ENCODE data around the gene LRRC1.
A peak's percentile ranks its signal among the peaks of the same experiment; 100 is the strongest.

The LRRC1 gene

DNA sequence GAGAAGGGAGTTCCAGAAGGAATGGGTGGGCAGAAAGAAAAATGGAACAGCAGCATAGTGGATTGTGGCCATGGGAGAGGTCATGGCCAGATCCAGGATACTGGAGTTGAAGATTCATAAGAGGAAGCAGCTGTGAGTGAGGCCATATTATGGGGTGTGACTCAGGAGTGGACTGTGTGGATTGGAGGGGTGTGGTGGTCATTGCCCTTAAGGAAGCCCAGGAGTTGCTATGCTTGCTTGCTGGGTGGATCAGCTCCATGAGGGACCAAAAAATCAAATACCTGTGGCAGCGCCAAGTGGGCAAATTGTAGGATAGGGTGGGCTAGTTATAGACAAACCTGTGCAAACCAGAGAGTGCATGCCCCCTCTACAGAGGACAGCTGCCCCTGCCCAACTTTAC lies 18.3 kb downstream of the LRRC1 start:
- Histone ChIP-seq H3K27ac (ENCODE audit: extremely low read depth, low read depth, low read length) (no peak overlapping the region), H3K36me3 (ENCODE audit: control insufficient read depth in 2 of 2, insufficient read depth in 1 of 2, low read length in 2 of 2) (no peaks in the 10 kb centered on the region), H3K4me1 (ENCODE audit: control insufficient read depth, insufficient read depth, low read length) (peaks cover 26% of the 10 kb centered on the region), H3K4me3 (ENCODE audit: low read depth, low read length) (no peak overlapping the region), H3K9me3 (ENCODE audit: control insufficient read depth, insufficient read depth, low read depth, low read length) (no peaks in the 10 kb centered on the region)
- TF ChIP-seq ZSCAN5A (tag by site-specific recombination; IDR thresholded peaks at IDR 0.05) (no peak), ZNF302 (tag by site-specific recombination; IDR thresholded peaks at IDR 0.05; ENCODE audit: low read depth) (no peak), PRDM10 (tag by site-specific recombination; IDR thresholded peaks at IDR 0.05) (peak; percentile 31; the same call in 1 of the 2 replicates), ZBTB17 (tag by site-specific recombination; IDR thresholded peaks at IDR 0.05) (no peak)
- TF ChIP-seq, protein P1, sequence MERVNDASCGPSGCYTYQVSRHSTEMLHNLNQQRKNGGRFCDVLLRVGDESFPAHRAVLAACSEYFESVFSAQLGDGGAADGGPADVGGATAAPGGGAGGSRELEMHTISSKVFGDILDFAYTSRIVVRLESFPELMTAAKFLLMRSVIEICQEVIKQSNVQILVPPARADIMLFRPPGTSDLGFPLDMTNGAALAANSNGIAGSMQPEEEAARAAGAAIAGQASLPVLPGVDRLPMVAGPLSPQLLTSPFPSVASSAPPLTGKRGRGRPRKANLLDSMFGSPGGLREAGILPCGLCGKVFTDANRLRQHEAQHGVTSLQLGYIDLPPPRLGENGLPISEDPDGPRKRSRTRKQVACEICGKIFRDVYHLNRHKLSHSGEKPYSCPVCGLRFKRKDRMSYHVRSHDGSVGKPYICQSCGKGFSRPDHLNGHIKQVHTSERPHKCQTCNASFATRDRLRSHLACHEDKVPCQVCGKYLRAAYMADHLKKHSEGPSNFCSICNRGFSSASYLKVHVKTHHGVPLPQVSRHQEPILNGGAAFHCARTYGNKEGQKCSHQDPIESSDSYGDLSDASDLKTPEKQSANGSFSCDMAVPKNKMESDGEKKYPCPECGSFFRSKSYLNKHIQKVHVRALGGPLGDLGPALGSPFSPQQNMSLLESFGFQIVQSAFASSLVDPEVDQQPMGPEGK (tag by site-specific recombination; IDR thresholded peaks at IDR 0.05), result no peak
- ChIA-PET CTCF (interaction anchor here (1.0 to 1.2 kb wide), 2 partner anchors 15 to 143 kb away, joined by 3 to 5 read pairs; no protein-coding TSS in a partner anchor), POLR2A (interaction anchor here (0.7 to 1.4 kb wide), 3 partner anchors 18 to 72 kb away, joined by 3 to 8 read pairs (median 4); partner anchors contain the start of gene LRRC1)

DNA sequence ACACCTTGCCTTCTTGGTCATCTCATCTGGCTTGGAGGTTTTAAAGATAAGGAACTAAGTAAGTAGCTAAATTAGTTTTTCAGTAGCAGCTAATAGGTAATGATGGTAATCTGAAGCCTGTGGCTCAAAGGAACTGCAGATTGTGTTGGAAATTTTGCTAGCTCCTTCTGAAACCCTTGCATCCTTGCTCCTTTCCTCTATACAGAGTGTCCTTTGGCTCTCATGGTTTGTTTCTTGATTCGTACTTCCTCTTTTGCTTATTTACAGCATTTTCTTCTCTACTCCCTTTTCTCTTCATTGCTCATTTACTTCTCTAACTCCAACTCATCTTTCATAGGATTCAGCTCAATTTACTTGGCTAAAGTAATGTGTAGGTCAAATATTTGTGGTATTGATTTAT lies 19.0 kb downstream of the LRRC1 start:
- no peak overlapping the region for H3K27ac ChIP-seq (ENCODE audit: extremely low read depth, low read depth, low read length)
- ChIA-PET CTCF (interaction anchor here (0.6 to 1.2 kb wide), 5 partner anchors 14 to 142 kb away, joined by 3 to 5 read pairs (median 3); partner anchors contain the start of gene LRRC1), POLR2A (interaction anchor here (1.3 to 1.4 kb wide), 2 partner anchors 18 to 20 kb away, joined by 4 to 8 read pairs; partner anchors contain the start of gene LRRC1)
- H3K36me3 ChIP-seq (ENCODE audit: control insufficient read depth in 2 of 2, insufficient read depth in 1 of 2, low read length in 2 of 2), result no peaks in the 10 kb centered on the region
- H3K9me3 ChIP-seq (ENCODE audit: control insufficient read depth, insufficient read depth, low read depth, low read length), result no peaks in the 10 kb centered on the region
- TF ChIP-seq, protein P2, sequence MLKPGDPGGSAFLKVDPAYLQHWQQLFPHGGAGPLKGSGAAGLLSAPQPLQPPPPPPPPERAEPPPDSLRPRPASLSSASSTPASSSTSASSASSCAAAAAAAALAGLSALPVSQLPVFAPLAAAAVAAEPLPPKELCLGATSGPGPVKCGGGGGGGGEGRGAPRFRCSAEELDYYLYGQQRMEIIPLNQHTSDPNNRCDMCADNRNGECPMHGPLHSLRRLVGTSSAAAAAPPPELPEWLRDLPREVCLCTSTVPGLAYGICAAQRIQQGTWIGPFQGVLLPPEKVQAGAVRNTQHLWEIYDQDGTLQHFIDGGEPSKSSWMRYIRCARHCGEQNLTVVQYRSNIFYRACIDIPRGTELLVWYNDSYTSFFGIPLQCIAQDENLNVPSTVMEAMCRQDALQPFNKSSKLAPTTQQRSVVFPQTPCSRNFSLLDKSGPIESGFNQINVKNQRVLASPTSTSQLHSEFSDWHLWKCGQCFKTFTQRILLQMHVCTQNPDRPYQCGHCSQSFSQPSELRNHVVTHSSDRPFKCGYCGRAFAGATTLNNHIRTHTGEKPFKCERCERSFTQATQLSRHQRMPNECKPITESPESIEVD (tag by site-specific recombination; IDR thresholded peaks at IDR 0.05), result 0 out of 2 replicates have a peak, but pooled peaks have one; percentile 11
- TF ChIP-seq ZNF664 (tag by site-specific recombination; IDR thresholded peaks at IDR 0.05) (peak; percentile 72; the same call in 1 of the 2 replicates), HOXA7 (CRISPR knock-in tag; IDR thresholded peaks at IDR 0.05; ENCODE audit: borderline replicate concordance) (no peak), ZNF518A (tag by site-specific recombination; conservative IDR thresholded peaks at IDR 0.05; ENCODE audit: low read depth) (no peak)
- TF ChIP-seq, protein P3, sequence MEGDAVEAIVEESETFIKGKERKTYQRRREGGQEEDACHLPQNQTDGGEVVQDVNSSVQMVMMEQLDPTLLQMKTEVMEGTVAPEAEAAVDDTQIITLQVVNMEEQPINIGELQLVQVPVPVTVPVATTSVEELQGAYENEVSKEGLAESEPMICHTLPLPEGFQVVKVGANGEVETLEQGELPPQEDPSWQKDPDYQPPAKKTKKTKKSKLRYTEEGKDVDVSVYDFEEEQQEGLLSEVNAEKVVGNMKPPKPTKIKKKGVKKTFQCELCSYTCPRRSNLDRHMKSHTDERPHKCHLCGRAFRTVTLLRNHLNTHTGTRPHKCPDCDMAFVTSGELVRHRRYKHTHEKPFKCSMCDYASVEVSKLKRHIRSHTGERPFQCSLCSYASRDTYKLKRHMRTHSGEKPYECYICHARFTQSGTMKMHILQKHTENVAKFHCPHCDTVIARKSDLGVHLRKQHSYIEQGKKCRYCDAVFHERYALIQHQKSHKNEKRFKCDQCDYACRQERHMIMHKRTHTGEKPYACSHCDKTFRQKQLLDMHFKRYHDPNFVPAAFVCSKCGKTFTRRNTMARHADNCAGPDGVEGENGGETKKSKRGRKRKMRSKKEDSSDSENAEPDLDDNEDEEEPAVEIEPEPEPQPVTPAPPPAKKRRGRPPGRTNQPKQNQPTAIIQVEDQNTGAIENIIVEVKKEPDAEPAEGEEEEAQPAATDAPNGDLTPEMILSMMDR (tag by site-specific recombination; IDR thresholded peaks at IDR 0.05), result no peak
- no peak overlapping the region for H3K4me3 ChIP-seq (ENCODE audit: low read depth, low read length)
- H3K4me1 ChIP-seq (ENCODE audit: control insufficient read depth, insufficient read depth, low read length), result peaks cover 27% of the 10 kb centered on the region

All from HEK293 (cell line).